Heart left ventricle (tissue), 13 donors: ENCODE measurements around the gene CDC25B.
"Not testable (repeated sequence)": the region's sequence is repeated elsewhere in the genome, so short reads cannot be mapped to it uniquely, and the experiment has no call there.

Experiments used
- CTCF ChIP-seq, 12 donors: fragments of 200-600 bp; sonication (generic) in 4 of 12; IDR thresholded peaks; one replicate each; pipeline versions ENCODE4 v1.5.0 to v1.8.0; 2018 to 2022; ENCODE audit warnings: antibody characterized with exemption in 12 of 12, mild to moderate bottlenecking in 5 of 12
- POLR2A ChIP-seq, 2 donors: fragments of 450-650 bp; IDR thresholded peaks; one replicate each; pipeline ENCODE4 v1.6.1; 2017; ENCODE audit warnings: antibody characterized with exemption in 2 of 2, mild to moderate bottlenecking in 2 of 2, moderate library complexity in 2 of 2
- donor health status: ischemic (EF 13 %, LVEDD 7.1; RV severe dilation, severe dysfunction).
- donor health status: DM: no; HTN: yes; CAD: no.
- donor health status: DM: no; HTN: no; CAD: no.
- donor health status: ischemic (EF 25% LVEDD 6.9; RV normal size, moderate dysfunction).
- donor health status: ischemic (EF 25% LVEDD 5.7; RV mildly dilated, moderate dysfunction).
- donor health status: ischemic (EF 35%, LVEDD 5.7; RV mildly dilated, moderate dysfunction).
- donor health status: nonischemic (EF 11% LVEDD 7.7; RV severe dilation, severe dysfunction).
- donor health status: DM: yes; HTN: yes; CAD: no.
- donor health status: PGD.
- donor health status: ischemic (EF 29% LVEDD 5.4; RV normal size, mild dysfunction).
- donor health status: nonischemic (EF 23%, LVEDD 6.1; RV moderate dilation, normal function).

DNA sequence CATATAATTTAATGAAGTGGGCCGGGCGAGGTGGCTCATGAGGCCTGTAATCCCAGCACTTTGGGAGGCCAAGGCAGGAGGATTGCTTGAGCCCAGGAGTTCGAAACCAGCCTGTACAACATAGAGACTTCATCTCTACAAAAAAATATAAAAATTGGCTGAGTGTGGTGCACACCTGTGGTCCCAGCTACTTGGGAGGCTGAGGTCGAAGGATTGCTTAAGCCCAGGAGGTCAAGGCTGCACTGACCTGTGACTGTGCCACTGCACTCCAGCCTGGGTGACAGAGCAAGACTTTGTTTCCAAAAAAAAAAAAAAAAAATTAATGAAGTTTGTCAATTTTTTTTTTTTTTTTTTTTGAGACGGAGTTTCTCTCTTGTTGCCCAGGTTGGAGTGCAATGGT, 33.8 kb downstream of the CDC25B start:
- TF ChIP-seq POLR2A, CTCF (IDR thresholded peaks at IDR 0.05): not testable (repeated sequence)
